ENCODE measurements around the gene FOSB. TPM values are rescaled to one million over a fixed set of nuclear protein-coding genes. Genes with fewer than 3 reads are reported as not detected.
A peak's percentile ranks its signal among the peaks of the same experiment; 100 is the strongest.

FOSB gene
- total and polyA plus RNA-seq, 9 of the 15 experiments (the other 6 are each of a cell fraction or from before 2014, with no cell fraction given): 0.11 to 2.7 (median 0.73) TPM

DNA sequence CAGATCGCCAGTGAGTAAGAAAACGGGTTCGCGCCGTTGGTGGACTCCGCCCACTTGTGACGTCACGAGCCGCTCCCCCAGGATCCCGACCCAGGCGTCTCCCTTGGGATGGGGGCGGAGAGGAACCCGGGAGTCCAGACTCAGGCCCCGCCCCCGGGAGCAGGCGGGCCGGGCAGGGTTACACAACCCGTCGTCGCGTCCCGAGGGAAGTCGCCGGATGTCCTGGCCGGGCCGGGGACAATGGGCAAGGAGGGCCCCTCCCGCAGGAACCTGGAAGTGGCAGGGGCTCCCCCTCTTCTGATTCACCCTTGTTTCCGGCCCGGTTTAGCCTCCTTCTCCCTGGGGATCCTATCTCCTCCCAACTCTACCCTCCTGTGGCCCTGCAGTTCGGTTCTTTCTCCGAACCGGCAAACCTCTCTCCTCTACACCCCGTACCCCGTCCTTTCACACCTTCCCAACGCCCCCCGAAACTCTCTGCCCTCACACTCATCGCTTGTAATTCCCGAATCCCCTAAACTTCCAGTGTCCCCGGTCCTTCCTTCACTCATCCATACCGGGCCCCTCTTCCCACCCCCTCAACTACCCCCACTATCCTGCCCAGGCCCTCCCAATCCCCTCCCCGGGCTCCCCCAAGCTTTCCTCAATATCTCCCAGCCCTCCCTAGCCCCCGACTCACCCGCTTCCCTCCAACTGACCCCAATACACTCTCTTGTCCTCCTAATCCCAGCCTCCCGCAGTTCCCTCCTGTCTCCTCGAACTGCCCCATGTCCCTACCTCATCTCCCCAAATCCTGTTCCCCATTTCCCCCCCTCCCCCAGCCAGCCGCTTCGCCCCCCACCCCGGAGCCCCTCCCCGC lies 24.1 kb upstream of the FOSB start (continued):
- TF ChIP-seq PYGO2 (tag; IDR thresholded peaks at IDR 0.05) (no peak), SAFB (IDR thresholded peaks at IDR 0.05; ENCODE audit: borderline replicate concordance, low read depth, low read length) (no peak), MXI1 (IDR thresholded peaks at IDR 0.05; ENCODE audit: low read depth, low read length) (no peak), KLF16 (IDR thresholded peaks at IDR 0.05) (no peak), TAF15 (IDR thresholded peaks at IDR 0.05; ENCODE audit: low read depth, low read length) (no peak), PCBP2 (IDR thresholded peaks at IDR 0.05; ENCODE audit: low read depth, low read length, poor library complexity, severe bottlenecking) (no peak), ZSCAN29 (IDR thresholded peaks at IDR 0.05) (no peak), RBM39 (optimal IDR thresholded peaks at IDR 0.05; ENCODE audit: low read depth, low read length) (no peak), MTA1 (IDR thresholded peaks at IDR 0.05; ENCODE audit: borderline replicate concordance) (0 out of 2 replicates have a peak, but pooled peaks have one; percentile 60), EGR1 (conservative IDR thresholded peaks at IDR 0.05) (peak; percentile 82), CREBBP (IDR thresholded peaks at IDR 0.05; ENCODE audit: low read depth, low read length) (no peak), SRSF7 (optimal IDR thresholded peaks at IDR 0.05; ENCODE audit: low read depth, low read length) (no peak), SMARCE1 (IDR thresholded peaks at IDR 0.05) (peak; percentile 78), HDAC8 (tag; IDR thresholded peaks at IDR 0.05) (no peak)
- TF ChIP-seq, protein P1, sequence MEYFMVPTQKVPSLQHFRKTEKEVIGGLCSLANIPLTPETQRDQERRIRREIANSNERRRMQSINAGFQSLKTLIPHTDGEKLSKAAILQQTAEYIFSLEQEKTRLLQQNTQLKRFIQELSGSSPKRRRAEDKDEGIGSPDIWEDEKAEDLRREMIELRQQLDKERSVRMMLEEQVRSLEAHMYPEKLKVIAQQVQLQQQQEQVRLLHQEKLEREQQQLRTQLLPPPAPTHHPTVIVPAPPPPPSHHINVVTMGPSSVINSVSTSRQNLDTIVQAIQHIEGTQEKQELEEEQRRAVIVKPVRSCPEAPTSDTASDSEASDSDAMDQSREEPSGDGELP (CRISPR knock-in tag; IDR thresholded peaks at IDR 0.05; ENCODE audit: borderline replicate concordance): peak; percentile 62; the same call in 1 of the 2 replicates
- TF ChIP-seq, protein P2, sequence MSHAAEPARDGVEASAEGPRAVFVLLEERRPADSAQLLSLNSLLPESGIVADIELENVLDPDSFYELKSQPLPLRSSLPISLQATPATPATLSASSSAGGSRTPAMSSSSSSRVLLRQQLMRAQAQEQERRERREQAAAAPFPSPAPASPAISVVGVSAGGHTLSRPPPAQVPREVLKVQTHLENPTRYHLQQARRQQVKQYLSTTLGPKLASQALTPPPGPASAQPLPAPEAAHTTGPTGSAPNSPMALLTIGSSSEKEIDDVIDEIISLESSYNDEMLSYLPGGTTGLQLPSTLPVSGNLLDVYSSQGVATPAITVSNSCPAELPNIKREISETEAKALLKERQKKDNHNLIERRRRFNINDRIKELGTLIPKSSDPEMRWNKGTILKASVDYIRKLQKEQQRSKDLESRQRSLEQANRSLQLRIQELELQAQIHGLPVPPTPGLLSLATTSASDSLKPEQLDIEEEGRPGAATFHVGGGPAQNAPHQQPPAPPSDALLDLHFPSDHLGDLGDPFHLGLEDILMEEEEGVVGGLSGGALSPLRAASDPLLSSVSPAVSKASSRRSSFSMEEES (CRISPR knock-in tag; IDR thresholded peaks at IDR 0.05): no peak
- TF ChIP-seq, protein P3, sequence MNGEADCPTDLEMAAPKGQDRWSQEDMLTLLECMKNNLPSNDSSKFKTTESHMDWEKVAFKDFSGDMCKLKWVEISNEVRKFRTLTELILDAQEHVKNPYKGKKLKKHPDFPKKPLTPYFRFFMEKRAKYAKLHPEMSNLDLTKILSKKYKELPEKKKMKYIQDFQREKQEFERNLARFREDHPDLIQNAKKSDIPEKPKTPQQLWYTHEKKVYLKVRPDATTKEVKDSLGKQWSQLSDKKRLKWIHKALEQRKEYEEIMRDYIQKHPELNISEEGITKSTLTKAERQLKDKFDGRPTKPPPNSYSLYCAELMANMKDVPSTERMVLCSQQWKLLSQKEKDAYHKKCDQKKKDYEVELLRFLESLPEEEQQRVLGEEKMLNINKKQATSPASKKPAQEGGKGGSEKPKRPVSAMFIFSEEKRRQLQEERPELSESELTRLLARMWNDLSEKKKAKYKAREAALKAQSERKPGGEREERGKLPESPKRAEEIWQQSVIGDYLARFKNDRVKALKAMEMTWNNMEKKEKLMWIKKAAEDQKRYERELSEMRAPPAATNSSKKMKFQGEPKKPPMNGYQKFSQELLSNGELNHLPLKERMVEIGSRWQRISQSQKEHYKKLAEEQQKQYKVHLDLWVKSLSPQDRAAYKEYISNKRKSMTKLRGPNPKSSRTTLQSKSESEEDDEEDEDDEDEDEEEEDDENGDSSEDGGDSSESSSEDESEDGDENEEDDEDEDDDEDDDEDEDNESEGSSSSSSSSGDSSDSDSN (IDR thresholded peaks at IDR 0.05; ENCODE audit: borderline replicate concordance in 1 of 2, low read depth in 2 of 2, low read length in 2 of 2): no peak
- TF ChIP-seq, protein P4, sequence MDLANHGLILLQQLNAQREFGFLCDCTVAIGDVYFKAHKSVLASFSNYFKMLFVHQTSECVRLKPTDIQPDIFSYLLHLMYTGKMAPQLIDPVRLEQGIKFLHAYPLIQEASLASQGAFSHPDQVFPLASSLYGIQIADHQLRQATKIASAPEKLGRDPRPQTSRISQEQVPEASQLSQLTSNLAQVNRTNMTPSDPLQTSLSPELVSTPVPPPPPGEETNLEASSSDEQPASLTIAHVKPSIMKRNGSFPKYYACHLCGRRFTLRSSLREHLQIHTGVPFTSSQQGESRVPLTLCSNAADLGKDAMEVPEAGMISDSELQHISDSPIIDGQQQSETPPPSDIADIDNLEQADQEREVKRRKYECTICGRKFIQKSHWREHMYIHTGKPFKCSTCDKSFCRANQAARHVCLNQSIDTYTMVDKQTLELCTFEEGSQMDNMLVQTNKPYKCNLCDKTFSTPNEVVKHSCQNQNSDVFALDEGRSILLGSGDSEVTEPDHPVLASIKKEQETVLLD (IDR thresholded peaks at IDR 0.05): peak; percentile 62; the same call in 1 of the 2 replicates
- TF ChIP-seq, protein P5, sequence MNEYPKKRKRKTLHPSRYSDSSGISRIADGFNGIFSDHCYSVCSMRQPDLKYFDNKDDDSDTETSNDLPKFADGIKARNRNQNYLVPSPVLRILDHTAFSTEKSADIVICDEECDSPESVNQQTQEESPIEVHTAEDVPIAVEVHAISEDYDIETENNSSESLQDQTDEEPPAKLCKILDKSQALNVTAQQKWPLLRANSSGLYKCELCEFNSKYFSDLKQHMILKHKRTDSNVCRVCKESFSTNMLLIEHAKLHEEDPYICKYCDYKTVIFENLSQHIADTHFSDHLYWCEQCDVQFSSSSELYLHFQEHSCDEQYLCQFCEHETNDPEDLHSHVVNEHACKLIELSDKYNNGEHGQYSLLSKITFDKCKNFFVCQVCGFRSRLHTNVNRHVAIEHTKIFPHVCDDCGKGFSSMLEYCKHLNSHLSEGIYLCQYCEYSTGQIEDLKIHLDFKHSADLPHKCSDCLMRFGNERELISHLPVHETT (CRISPR knock-in tag; conservative IDR thresholded peaks at IDR 0.05 in 1 of 2, IDR thresholded peaks at IDR 0.05 in 1 of 2): no peak; a peak in 1 of 4 replicates
